GM12864 (cell line): ENCODE results near the gene SLC12A7.

ENCODE experiments used
- DNase-seq: peaks from one replicate; pipeline ENCODE4 v3.0.0-alpha.2; 2011; ENCODE audit warnings: low read depth
- H3K4me3 ChIP-seq: 2 replicates; pipeline ENCODE4 v1.5.1; 2011; ENCODE audit warnings: mild to moderate bottlenecking, low read depth, low read length, control low read depth
- CTCF ChIP-seq: IDR thresholded peaks from 2 replicates; pipeline ENCODE4 v1.5.1; 2011; ENCODE audit warnings: low read depth, mild to moderate bottlenecking, moderate library complexity, low read length, control low read depth, inconsistent platforms; ENCODE audit errors: missing control alignments

Gene SLC12A7

GRCh38 chr5:1156754-1157460, 45.0 kb upstream of the SLC12A7 start:
- DNase-seq, result no peak
- H3K4me3 ChIP-seq, result no peak overlapping the region
- TF ChIP-seq CTCF, result no peak

GRCh38 chr5:1156033-1156753, 44.3 kb upstream of the SLC12A7 start:
- no peak for DNase-seq
- no peak for TF ChIP-seq CTCF
- no peak overlapping the region for H3K4me3 ChIP-seq

- H3K4me3 ChIP-seq, result no peak overlapping the region
- TF ChIP-seq CTCF, result no peak
- DNase-seq, result no peak
Observed at GRCh38 chr5:1155191-1156032, 43.5 kb upstream of the SLC12A7 start.

- no peak overlapping the region for H3K4me3 ChIP-seq
- no peak for DNase-seq
- TF ChIP-seq CTCF, result no peak
Observed at GRCh38 chr5:1153428-1153827, 41.6 kb upstream of the SLC12A7 start.

GRCh38 chr5:1152771-1153282, 41.0 kb upstream of the SLC12A7 start:
- H3K4me3 ChIP-seq, result no peak overlapping the region
- DNase-seq, result no peak
- TF ChIP-seq CTCF, result no peak

- no peak for DNase-seq
- no peak for TF ChIP-seq CTCF
- H3K4me3 ChIP-seq, result no peak overlapping the region
Observed at GRCh38 chr5:1152156-1152555, 40.3 kb upstream of the SLC12A7 start.
